ENCODE measurements around the gene IKZF3. TPM values are rescaled to one million over a fixed set of nuclear protein-coding genes. Genes with fewer than 3 reads are reported as not detected.

IKZF3 gene
- total and polyA plus RNA-seq, 10 of the 15 experiments (the other 5 are each of a cell fraction or from before 2014, with no cell fraction given) = 5.5 to 98.2 (median 47.6) TPM

GRCh38 chr17:39852239-39852638, 11.9 kb downstream of the IKZF3 start (continued):
- TF ChIP-seq PML (IDR thresholded peaks at IDR 0.05; ENCODE audit: low read length) = peak; percentile 42; the same call in 1 of the 2 replicates
- no peak for TF ChIP-seq MYC (IDR thresholded peaks at IDR 0.05; ENCODE audit: insufficient read depth, insufficient read length, insufficient replicate concordance, low read length, severe bottlenecking)
- TF ChIP-seq CBX5 (IDR thresholded peaks at IDR 0.05; ENCODE audit: low read depth) = no peak
- TF ChIP-seq MTA2 (IDR thresholded peaks at IDR 0.05; ENCODE audit: low read depth) = peak; percentile 59; the same call in 1 of the 2 replicates
- no peak for TF ChIP-seq ZNF592 (IDR thresholded peaks at IDR 0.05)
- no peak for TF ChIP-seq ZNF622 (IDR thresholded peaks at IDR 0.05)
- TF ChIP-seq IKZF1 (conservative IDR thresholded peaks at IDR 0.05) = peak; percentile 76
- no peak for TF ChIP-seq SUPT20H (IDR thresholded peaks at IDR 0.05; ENCODE audit: borderline replicate concordance, control insufficient read depth, low read depth, low read length)
- no peak for TF ChIP-seq POLR2A (IDR thresholded peaks at IDR 0.05; ENCODE audit: low read depth, low read length)
- 0 out of 2 replicates have a peak, but pooled peaks have one; percentile 21 for TF ChIP-seq DPF2 (IDR thresholded peaks at IDR 0.05)
- no peak for TF ChIP-seq FOS (IDR thresholded peaks at IDR 0.05; ENCODE audit: borderline replicate concordance, extremely low read depth, insufficient read length)
- 0 out of 2 replicates have a peak, but pooled peaks have one; percentile 8 for TF ChIP-seq BCL11A (IDR thresholded peaks at IDR 0.05; ENCODE audit: low read depth, low read length)
- TF ChIP-seq, protein P1, sequence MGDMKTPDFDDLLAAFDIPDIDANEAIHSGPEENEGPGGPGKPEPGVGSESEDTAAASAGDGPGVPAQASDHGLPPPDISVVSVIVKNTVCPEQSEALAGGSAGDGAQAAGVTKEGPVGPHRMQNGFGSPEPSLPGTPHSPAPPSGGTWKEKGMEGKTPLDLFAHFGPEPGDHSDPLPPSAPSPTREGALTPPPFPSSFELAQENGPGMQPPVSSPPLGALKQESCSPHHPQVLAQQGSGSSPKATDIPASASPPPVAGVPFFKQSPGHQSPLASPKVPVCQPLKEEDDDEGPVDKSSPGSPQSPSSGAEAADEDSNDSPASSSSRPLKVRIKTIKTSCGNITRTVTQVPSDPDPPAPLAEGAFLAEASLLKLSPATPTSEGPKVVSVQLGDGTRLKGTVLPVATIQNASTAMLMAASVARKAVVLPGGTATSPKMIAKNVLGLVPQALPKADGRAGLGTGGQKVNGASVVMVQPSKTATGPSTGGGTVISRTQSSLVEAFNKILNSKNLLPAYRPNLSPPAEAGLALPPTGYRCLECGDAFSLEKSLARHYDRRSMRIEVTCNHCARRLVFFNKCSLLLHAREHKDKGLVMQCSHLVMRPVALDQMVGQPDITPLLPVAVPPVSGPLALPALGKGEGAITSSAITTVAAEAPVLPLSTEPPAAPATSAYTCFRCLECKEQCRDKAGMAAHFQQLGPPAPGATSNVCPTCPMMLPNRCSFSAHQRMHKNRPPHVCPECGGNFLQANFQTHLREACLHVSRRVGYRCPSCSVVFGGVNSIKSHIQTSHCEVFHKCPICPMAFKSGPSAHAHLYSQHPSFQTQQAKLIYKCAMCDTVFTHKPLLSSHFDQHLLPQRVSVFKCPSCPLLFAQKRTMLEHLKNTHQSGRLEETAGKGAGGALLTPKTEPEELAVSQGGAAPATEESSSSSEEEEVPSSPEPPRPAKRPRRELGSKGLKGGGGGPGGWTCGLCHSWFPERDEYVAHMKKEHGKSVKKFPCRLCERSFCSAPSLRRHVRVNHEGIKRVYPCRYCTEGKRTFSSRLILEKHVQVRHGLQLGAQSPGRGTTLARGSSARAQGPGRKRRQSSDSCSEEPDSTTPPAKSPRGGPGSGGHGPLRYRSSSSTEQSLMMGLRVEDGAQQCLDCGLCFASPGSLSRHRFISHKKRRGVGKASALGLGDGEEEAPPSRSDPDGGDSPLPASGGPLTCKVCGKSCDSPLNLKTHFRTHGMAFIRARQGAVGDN (IDR thresholded peaks at IDR 0.05) = no peak
- TF ChIP-seq ASH2L (IDR thresholded peaks at IDR 0.05; ENCODE audit: borderline replicate concordance, low read depth) = no peak
- TF ChIP-seq MTA3 (IDR thresholded peaks at IDR 0.05; ENCODE audit: borderline replicate concordance, low read length) = 0 out of 2 replicates have a peak, but pooled peaks have one; percentile 46
- TF ChIP-seq E2F8 (IDR thresholded peaks at IDR 0.05; ENCODE audit: low read depth, partially characterized antibody) = no peak
- 0 out of 2 replicates have a peak, but pooled peaks have one; percentile 11 for TF ChIP-seq RELB (IDR thresholded peaks at IDR 0.05; ENCODE audit: low read depth)
- no peak for TF ChIP-seq PAX8 (IDR thresholded peaks at IDR 0.05)
- peak; percentile 59 for TF ChIP-seq POLR2AphosphoS5 (IDR thresholded peaks at IDR 0.05; ENCODE audit: low read length)
